Brain microvascular endothelial cell (primary cell): ENCODE measurements around the gene PROZ.

ENCODE experiments used
- DNase-seq: peaks from one replicate; pipeline ENCODE4 v3.0.0-alpha.2; 2020
- H3K27ac ChIP-seq: fragments of 250-450 bp; sonication (Bioruptor Pico); 2 replicates; pipeline ENCODE4 v1.5.1; 2020; ENCODE audit warnings: mild to moderate bottlenecking, moderate library complexity
- H3K27me3 ChIP-seq: fragments of 250-450 bp; sonication (Bioruptor Pico); replicated peaks from 2 replicates; pipeline ENCODE4 v1.5.1; 2020; ENCODE audit warnings: mild to moderate bottlenecking
- H3K36me3 ChIP-seq: fragments of 250-450 bp; sonication (Bioruptor Pico); replicated peaks from 2 replicates; pipeline ENCODE4 v1.5.1; 2020; ENCODE audit warnings: mild to moderate bottlenecking
- H3K4me3 ChIP-seq: 2 replicates; pipeline ENCODE4 v1.5.1; 2011; ENCODE audit warnings: low read depth, mild to moderate bottlenecking, control low read depth, low read length, moderate library complexity
- CTCF ChIP-seq: IDR thresholded peaks from 2 replicates; pipeline ENCODE4 v1.5.1; 2011; ENCODE audit warnings: low read depth, mild to moderate bottlenecking, moderate library complexity, low read length, control low read depth, inconsistent platforms; ENCODE audit errors: missing control alignments
- in situ Hi-C: cut with HindIII; loops from 2 replicates; pipeline ENCODE4 v1.10.0; 2017; ENCODE audit warnings: low sequenced_read_pairs, low pct_ligation_motif_present

PROZ gene

GRCh38 chr13:113144255-113144629 is 14.2 kb upstream of the PROZ start:
- Histone ChIP-seq H3K27ac (no peak overlapping the region), H3K36me3 (no peaks in the 10 kb centered on the region), H3K4me3 (no peak overlapping the region), H3K27me3 (peaks cover 4% of the 10 kb centered on the region)
- TF ChIP-seq CTCF, result no peak
- in situ Hi-C loops, result no loop called here
- DNase-seq, result no peak

GRCh38 chr13:113145496-113145895 is 13.0 kb upstream of the PROZ start:
- Histone ChIP-seq H3K4me3 (no peak overlapping the region), H3K27ac (no peak overlapping the region), H3K36me3 (no peaks in the 10 kb centered on the region), H3K27me3 (peaks cover 4% of the 10 kb centered on the region)
- TF ChIP-seq CTCF, result no peak
- in situ Hi-C loops, result no loop called here
- no peak for DNase-seq

GRCh38 chr13:113145911-113146598 is 12.4 kb upstream of the PROZ start:
- in situ Hi-C loops, result no loop called here
- no peak overlapping the region for H3K27ac ChIP-seq
- H3K4me3 ChIP-seq, result no peak overlapping the region
- DNase-seq, result no peak
- H3K36me3 ChIP-seq, result no peaks in the 10 kb centered on the region
- peaks cover 4% of the 10 kb centered on the region for H3K27me3 ChIP-seq
- TF ChIP-seq CTCF, result no peak

GRCh38 chr13:113146750-113147149 is 11.7 kb upstream of the PROZ start:
- DNase-seq, result no peak

GRCh38 chr13:113147206-113147605 is 11.2 kb upstream of the PROZ start:
- Histone ChIP-seq H3K36me3 (no peaks in the 10 kb centered on the region), H3K27ac (no peak overlapping the region), H3K4me3 (no peak overlapping the region), H3K27me3 (peaks cover 4% of the 10 kb centered on the region)
- TF ChIP-seq CTCF, result no peak
- in situ Hi-C loops, result no loop called here
- DNase-seq, result no peak

More at GRCh38 chr13:113146750-113147149, 11.7 kb upstream of the PROZ start:
- H3K27ac ChIP-seq, result no peak overlapping the region
- peaks cover 4% of the 10 kb centered on the region for H3K27me3 ChIP-seq
- no peak for TF ChIP-seq CTCF
- in situ Hi-C loops, result no loop called here
- no peak overlapping the region for H3K4me3 ChIP-seq
- no peaks in the 10 kb centered on the region for H3K36me3 ChIP-seq

GRCh38 chr13:113148407-113148806 is 10.0 kb upstream of the PROZ start:
- no peak for DNase-seq
- no peak for TF ChIP-seq CTCF
- in situ Hi-C loops, result no loop called here
- H3K4me3 ChIP-seq, result no peak overlapping the region
- H3K36me3 ChIP-seq, result no peaks in the 10 kb centered on the region
- H3K27ac ChIP-seq, result no peak overlapping the region
- peaks cover 4% of the 10 kb centered on the region for H3K27me3 ChIP-seq
